Neural cell (in vitro differentiated cells): ENCODE results near the gene CASKIN2. TPM values are rescaled to one million over a fixed set of nuclear protein-coding genes. Genes with fewer than 3 reads are reported as not detected.

Experiments used
- H2AFZ ChIP-seq: fragments of 200-600, 300-800 bp; sonication (generic), shearing (Covaris generic); 2 replicates; pipeline ENCODE4 v1.6.0; 2014; ENCODE audit warnings: low read depth, mild to moderate bottlenecking, antibody characterized with exemption, low read length, moderate library complexity
- H3F3A ChIP-seq: fragments of 200-600 bp; shearing (Covaris generic); 2 replicates; pipeline ENCODE4 v1.6.1; 2016; ENCODE audit warnings: mild to moderate bottlenecking, moderate library complexity, mixed read lengths, antibody characterized with exemption, low read length; ENCODE audit not compliant: insufficient read depth, poor library complexity, severe bottlenecking
- H3K27ac ChIP-seq: fragments of 200-600, 300-800 bp; sonication (generic), shearing (Covaris generic); 2 replicates; pipeline ENCODE4 v1.5.1; 2014; ENCODE audit warnings: mild to moderate bottlenecking, low read length, moderate library complexity
- H3K27me3 ChIP-seq: fragments of 300-800, 200-600 bp; sonication (generic), shearing (Covaris generic); 2 replicates; pipeline ENCODE4 v1.6.0; 2014; ENCODE audit warnings: mild to moderate bottlenecking, low read depth, low read length, moderate library complexity; ENCODE audit not compliant: insufficient read depth
- H3K36me3 ChIP-seq: fragments of 300-800, 200-600 bp; sonication (generic), shearing (Covaris generic); 2 replicates; pipeline ENCODE4 v1.5.1; 2014; ENCODE audit warnings: mild to moderate bottlenecking, antibody characterized with exemption, low read length, moderate library complexity; ENCODE audit not compliant: insufficient read depth
- H3K4me2 ChIP-seq: fragments of 300-800, 200-600 bp; sonication (generic), shearing (Covaris generic); 2 replicates; pipeline ENCODE4 v1.6.0; 2014; ENCODE audit warnings: mild to moderate bottlenecking, low read length
- H3K4me3 ChIP-seq: fragments of 300-800, 200-600 bp; sonication (generic), shearing (Covaris generic); 2 replicates; pipeline ENCODE4 v1.5.1; 2014; ENCODE audit warnings: mild to moderate bottlenecking, low read length, moderate library complexity
- H3K79me2 ChIP-seq: fragments of 200-600 bp; shearing (Covaris generic); replicated peaks from 2 replicates; pipeline ENCODE4 v1.6.0; 2014; ENCODE audit warnings: mild to moderate bottlenecking, low read length, moderate library complexity; ENCODE audit not compliant: insufficient read depth
- H3K9ac ChIP-seq: fragments of 300-800, 200-600 bp; sonication (generic), shearing (Covaris generic); 2 replicates; pipeline ENCODE4 v1.6.1; 2016; ENCODE audit warnings: mild to moderate bottlenecking, low read length, mixed read lengths
- H3K9me2 ChIP-seq: fragments of 200-600 bp; shearing (Covaris generic); 2 replicates; pipeline ENCODE4 v1.6.1; 2016; ENCODE audit warnings: mild to moderate bottlenecking, low read length, mixed read lengths; ENCODE audit not compliant: insufficient read depth
- H3K9me3 ChIP-seq: fragments of 200-600, 300-800 bp; sonication (generic), shearing (Covaris generic); 2 replicates; pipeline ENCODE4 v1.6.1; 2016; ENCODE audit warnings: mild to moderate bottlenecking, mixed run types, low read length, moderate library complexity, mixed read lengths
- H4K20me1 ChIP-seq: fragments of 200-600 bp; shearing (Covaris generic); 2 replicates; pipeline ENCODE4 v1.6.1; 2016; ENCODE audit warnings: mild to moderate bottlenecking, mixed run types; ENCODE audit not compliant: insufficient read depth
- EP300 ChIP-seq: fragments of 450-650 bp; conservative IDR thresholded peaks from 2 replicates; pipeline ENCODE4 v1.6.1; 2014; ENCODE audit warnings: antibody characterized with exemption, mild to moderate bottlenecking, moderate library complexity; ENCODE audit not compliant: poor library complexity, severe bottlenecking
- EZH2 ChIP-seq: fragments of 200-600, 300-800 bp; shearing (Covaris generic), sonication (generic); IDR thresholded peaks from 2 replicates; pipeline ENCODE4 v1.6.1; 2014; ENCODE audit warnings: antibody characterized with exemption, low read length, borderline replicate concordance, mild to moderate bottlenecking; ENCODE audit not compliant: insufficient read depth, poor library complexity, severe bottlenecking
- MXI1 ChIP-seq: fragments of 450-650 bp; conservative IDR thresholded peaks from 2 replicates; pipeline ENCODE4 v1.6.1; 2014; ENCODE audit warnings: antibody characterized with exemption, mild to moderate bottlenecking; ENCODE audit not compliant: poor library complexity, severe bottlenecking
- POLR2AphosphoS5 ChIP-seq: IDR thresholded peaks from 2 replicates; pipeline ENCODE4 v1.6.1; 2012
- RAD21 ChIP-seq: fragments of 450-650 bp; conservative IDR thresholded peaks from 2 replicates; pipeline ENCODE4 v1.6.1; 2014; ENCODE audit warnings: antibody characterized with exemption, mild to moderate bottlenecking, moderate library complexity
- SMC3 ChIP-seq: fragments of 450-650 bp; conservative IDR thresholded peaks from 2 replicates; pipeline ENCODE4 v1.6.1; 2014; ENCODE audit warnings: antibody characterized with exemption, mild to moderate bottlenecking, moderate library complexity; ENCODE audit not compliant: poor library complexity
- TAF1 ChIP-seq: IDR thresholded peaks from 2 replicates; pipeline ENCODE4 v1.6.1; 2012; ENCODE audit warnings: low read depth
- polyA plus RNA-seq: library from polyadenylated mRNA; depleted of rRNA; stranded (reverse); fragments of >200 nt; gene quantifications from 2 replicates; pipeline ENCODE4 v1.2.3, GENCODE V29; 2014
- TF ChIP-seq, protein P1 (sequence below): IDR thresholded peaks from 2 replicates; pipeline ENCODE4 v1.6.1; 2012; ENCODE audit warnings: borderline replicate concordance
- TF ChIP-seq, protein P2 (sequence below): fragments of 450-650 bp; IDR thresholded peaks from 2 replicates; pipeline ENCODE4 v1.5.1; 2014; ENCODE audit warnings: antibody characterized with exemption, mild to moderate bottlenecking, moderate library complexity; ENCODE audit not compliant: poor library complexity, severe bottlenecking

CASKIN2 gene
- polyA plus RNA-seq, 1 donor from 2014 or later, result 2.8 TPM

DNA sequence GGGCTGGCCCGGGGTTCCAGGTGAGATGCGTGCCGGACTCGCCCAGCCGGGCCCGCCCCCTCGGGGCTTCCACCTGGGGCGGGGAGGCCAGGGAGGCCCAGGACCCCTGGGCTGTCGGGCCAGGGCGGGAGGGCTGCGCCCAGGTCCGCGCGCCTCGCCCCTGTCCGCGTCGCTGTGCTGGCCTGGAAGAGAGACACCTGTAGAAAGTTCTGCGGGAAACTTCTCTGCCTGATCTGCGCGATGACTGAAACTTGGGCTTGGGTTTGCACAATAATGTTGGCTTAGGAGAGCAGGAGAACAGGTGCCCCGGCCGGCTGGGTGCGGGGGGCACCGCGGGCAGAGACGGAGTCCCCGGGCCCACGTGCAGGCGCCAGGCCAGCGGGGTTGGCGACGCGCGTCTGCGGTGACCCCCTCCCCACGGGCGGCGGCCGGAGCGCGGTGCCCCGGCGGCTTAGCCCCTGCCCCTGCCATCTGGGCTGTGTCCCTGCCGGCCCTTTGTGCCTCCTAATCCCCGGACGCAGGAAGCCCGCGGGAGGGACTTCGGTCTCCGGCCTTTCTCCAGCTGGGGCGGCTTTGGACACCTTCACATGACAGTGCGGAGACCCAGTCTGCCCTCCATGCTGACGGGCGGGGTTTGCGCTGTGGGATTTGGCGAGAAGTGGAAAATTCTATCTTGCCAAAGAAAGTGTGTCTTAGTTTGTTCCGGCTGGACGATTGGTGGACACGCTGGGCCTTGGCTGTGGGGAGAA lies 10.6 kb upstream of the CASKIN2 start:
- H3K9me3 ChIP-seq, result no peaks in the 10 kb centered on the region
- TF ChIP-seq POLR2AphosphoS5 (no peak), MXI1 (no peak), SMC3 (no peak), TAF1 (no peak), EP300 (no peak), EZH2 (no peak), RAD21 (no peak)
- TF ChIP-seq, protein P1, sequence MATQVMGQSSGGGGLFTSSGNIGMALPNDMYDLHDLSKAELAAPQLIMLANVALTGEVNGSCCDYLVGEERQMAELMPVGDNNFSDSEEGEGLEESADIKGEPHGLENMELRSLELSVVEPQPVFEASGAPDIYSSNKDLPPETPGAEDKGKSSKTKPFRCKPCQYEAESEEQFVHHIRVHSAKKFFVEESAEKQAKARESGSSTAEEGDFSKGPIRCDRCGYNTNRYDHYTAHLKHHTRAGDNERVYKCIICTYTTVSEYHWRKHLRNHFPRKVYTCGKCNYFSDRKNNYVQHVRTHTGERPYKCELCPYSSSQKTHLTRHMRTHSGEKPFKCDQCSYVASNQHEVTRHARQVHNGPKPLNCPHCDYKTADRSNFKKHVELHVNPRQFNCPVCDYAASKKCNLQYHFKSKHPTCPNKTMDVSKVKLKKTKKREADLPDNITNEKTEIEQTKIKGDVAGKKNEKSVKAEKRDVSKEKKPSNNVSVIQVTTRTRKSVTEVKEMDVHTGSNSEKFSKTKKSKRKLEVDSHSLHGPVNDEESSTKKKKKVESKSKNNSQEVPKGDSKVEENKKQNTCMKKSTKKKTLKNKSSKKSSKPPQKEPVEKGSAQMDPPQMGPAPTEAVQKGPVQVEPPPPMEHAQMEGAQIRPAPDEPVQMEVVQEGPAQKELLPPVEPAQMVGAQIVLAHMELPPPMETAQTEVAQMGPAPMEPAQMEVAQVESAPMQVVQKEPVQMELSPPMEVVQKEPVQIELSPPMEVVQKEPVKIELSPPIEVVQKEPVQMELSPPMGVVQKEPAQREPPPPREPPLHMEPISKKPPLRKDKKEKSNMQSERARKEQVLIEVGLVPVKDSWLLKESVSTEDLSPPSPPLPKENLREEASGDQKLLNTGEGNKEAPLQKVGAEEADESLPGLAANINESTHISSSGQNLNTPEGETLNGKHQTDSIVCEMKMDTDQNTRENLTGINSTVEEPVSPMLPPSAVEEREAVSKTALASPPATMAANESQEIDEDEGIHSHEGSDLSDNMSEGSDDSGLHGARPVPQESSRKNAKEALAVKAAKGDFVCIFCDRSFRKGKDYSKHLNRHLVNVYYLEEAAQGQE, result no peak
- TF ChIP-seq, protein P2, sequence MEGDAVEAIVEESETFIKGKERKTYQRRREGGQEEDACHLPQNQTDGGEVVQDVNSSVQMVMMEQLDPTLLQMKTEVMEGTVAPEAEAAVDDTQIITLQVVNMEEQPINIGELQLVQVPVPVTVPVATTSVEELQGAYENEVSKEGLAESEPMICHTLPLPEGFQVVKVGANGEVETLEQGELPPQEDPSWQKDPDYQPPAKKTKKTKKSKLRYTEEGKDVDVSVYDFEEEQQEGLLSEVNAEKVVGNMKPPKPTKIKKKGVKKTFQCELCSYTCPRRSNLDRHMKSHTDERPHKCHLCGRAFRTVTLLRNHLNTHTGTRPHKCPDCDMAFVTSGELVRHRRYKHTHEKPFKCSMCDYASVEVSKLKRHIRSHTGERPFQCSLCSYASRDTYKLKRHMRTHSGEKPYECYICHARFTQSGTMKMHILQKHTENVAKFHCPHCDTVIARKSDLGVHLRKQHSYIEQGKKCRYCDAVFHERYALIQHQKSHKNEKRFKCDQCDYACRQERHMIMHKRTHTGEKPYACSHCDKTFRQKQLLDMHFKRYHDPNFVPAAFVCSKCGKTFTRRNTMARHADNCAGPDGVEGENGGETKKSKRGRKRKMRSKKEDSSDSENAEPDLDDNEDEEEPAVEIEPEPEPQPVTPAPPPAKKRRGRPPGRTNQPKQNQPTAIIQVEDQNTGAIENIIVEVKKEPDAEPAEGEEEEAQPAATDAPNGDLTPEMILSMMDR, result no peak
- no peaks in the 10 kb centered on the region for H3F3A ChIP-seq
- H3K4me3 ChIP-seq, result peak overlapping the region; percentile 47
- H4K20me1 ChIP-seq, result no peaks in the 10 kb centered on the region
- H3K27ac ChIP-seq, result no peak overlapping the region
- peaks cover 33% of the 10 kb centered on the region for H3K27me3 ChIP-seq
- H3K9ac ChIP-seq, result no peak overlapping the region
- no peak overlapping the region for H2AFZ ChIP-seq
- H3K79me2 ChIP-seq, result no peaks in the 10 kb centered on the region
- no peak overlapping the region for H3K4me2 ChIP-seq
- H3K36me3 ChIP-seq, result no peaks in the 10 kb centered on the region
- H3K9me2 ChIP-seq, result no peaks in the 10 kb centered on the region

GRCh38 chr17:75524970-75525805 lies 9.9 kb upstream of the CASKIN2 start, which contains the start of gene LLGL2:
Gene LLGL2, plus strand, starts transcription at chr17:75525697. Its CDS starts 17,730 bp downstream, at chr17:75543427.
- H3K36me3 ChIP-seq, result no peaks in the 10 kb centered on the region
- H3F3A ChIP-seq, result no peaks in the 10 kb centered on the region
- no peak within 1 kb of the TSS for H3K4me2 ChIP-seq
- H3K79me2 ChIP-seq, result no peaks in the 10 kb centered on the region
- H3K4me3 ChIP-seq, result peak within 1 kb of the TSS; percentile 65
- TF ChIP-seq, protein P2, result peak; percentile 49
- no peak for TF ChIP-seq EZH2
- no peaks in the 10 kb centered on the region for H3K9me3 ChIP-seq
- H3K27me3 ChIP-seq, result peaks cover 33% of the 10 kb centered on the region
- no peaks in the 10 kb centered on the region for H4K20me1 ChIP-seq
- H3K27ac ChIP-seq, result no peak within 1 kb of the TSS
- no peak within 1 kb of the TSS for H2AFZ ChIP-seq
- no peak within 1 kb of the TSS for H3K9ac ChIP-seq
- H3K9me2 ChIP-seq, result no peaks in the 10 kb centered on the region
